Measurements from ENCODE around the gene RNASE9. TPM values are rescaled to one million over a fixed set of nuclear protein-coding genes. Genes with fewer than 3 reads are reported as not detected.
A peak's percentile ranks its signal among the peaks of the same experiment; 100 is the strongest.
"Not testable (repeated sequence)": the region's sequence is repeated elsewhere in the genome, so short reads cannot be mapped to it uniquely, and the experiment has no call there.

RNASE9 gene
- total RNA-seq (2014; rRNA removed; shearing (Covaris generic)), result not detected in 2 replicates

DNA sequence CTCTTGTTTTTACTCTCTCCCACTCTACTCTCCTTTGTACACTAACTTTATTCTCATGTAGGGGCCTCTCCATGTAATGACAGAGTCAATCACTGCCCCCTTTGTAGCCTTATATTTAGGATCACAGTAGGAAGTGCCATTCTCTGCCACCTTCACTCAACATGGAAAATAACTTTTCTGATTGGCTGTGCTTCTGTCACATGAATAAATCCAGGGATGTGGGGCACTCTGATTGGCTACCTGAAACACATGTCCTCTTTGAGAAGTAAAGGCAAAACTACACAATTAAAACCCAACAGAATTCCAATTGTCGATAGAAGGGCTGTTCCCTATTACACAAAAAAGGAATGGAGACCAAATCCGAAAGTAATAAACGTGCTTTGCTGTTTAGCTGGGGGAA is at the start of gene RNASE9:
RNASE9 (minus strand) TSS at position 87 of the 400 bp plus-strand sequence.
- DNase-seq (ENCODE audit: low read depth), result no peak

- peak; percentile 83 for DNase-seq (ENCODE audit: low read depth)
Measured at GRCh38 chr14:20610002-20610765, 49.3 kb upstream of the RNASE9 start.

DNA sequence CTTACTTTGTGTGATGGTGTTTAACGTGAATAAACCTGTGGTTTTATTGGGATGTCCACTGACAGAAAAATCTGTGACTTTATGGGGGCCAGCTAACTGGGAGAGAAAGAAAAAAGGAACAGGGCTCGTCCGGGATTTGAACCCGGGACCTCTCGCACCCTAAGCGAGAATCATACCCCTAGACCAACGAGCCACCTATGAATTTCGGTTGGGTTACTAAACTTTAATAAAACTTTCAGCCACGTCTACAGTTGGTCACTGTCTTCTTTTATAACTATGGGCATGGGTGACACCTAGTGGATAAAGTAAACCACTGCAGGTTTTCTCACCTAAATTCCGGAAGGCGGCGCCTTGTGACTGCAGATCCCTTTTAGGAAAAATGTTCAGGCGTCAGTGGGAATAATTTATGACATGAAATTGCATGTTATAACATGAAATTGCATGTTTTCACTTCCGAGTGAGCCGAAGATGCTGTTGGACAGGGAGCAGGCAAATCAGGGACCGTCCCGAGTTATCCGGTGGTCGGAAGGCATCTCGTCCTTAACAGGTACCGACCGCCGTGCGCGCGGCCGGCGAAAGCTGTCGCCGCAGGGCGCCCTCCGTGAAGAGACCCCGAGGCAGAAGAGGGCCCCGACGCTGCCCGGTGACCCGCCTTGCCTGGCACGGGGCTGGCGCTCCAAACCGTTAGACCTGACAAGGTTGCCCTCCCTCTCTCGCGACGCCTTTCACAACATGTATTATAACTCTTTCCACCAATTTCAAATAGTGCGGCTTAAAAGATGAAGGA is 48.6 kb upstream of the RNASE9 start:
- DNase-seq (ENCODE audit: low read depth), result peak; percentile 89

- peak; percentile 36 for DNase-seq (ENCODE audit: low read depth)
Measured at GRCh38 chr14:20608383-20609110, 47.7 kb upstream of the RNASE9 start.

- DNase-seq (ENCODE audit: low read depth), result no peak
Measured at GRCh38 chr14:20607617-20608016, 46.8 kb upstream of the RNASE9 start.

DNA sequence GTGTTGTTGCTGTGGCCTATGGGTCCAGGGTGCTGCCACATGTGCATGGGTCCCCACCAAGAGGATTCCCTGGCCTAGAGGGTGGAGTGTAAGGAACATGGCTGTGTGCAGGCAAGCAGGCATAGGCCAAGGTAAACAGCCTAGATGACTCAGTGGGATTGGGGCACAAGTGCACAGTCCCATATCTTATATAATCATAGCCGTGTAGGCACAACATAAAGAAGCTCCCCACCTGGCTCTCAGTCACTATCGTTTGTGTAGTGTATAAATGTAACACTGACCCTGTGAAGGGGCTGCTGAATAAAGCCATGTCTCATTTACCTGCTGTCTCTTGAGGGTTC is 46.0 kb upstream of the RNASE9 start:
- no peak for DNase-seq (ENCODE audit: low read depth)

- peak; percentile 47 for DNase-seq (ENCODE audit: low read depth)
Measured at GRCh38 chr14:20606190-20606901, 45.5 kb upstream of the RNASE9 start.

GRCh38 chr14:20603813-20604690 is 43.2 kb upstream of the RNASE9 start:
- no peak for DNase-seq (ENCODE audit: low read depth)

- DNase-seq (ENCODE audit: low read depth), result no peak
Measured at GRCh38 chr14:20602583-20602982, 41.7 kb upstream of the RNASE9 start.

DNA sequence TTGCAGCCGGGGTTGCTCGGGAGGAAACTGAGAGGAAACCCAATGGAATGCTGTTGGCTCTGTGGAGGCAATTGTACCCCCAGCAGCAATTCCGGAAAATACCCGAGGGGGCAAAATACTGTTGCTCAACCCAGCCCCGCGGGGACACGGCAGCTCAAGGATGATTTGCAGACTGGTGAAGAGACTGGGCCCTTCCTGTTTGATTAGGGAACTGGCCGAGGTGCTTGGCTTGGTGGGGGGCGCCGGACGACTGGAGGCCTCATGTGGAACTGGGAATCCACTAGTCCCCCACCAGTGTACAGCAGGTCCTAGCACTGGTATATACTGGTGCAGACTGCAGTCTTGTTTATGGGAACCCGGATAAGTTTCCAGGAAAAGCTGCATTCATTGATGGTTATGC is 40.7 kb upstream of the RNASE9 start:
- DNase-seq (ENCODE audit: low read depth), result no peak

GRCh38 chr14:20597108-20597507 is 36.3 kb upstream of the RNASE9 start:
- DNase-seq (ENCODE audit: low read depth), result no peak

DNA sequence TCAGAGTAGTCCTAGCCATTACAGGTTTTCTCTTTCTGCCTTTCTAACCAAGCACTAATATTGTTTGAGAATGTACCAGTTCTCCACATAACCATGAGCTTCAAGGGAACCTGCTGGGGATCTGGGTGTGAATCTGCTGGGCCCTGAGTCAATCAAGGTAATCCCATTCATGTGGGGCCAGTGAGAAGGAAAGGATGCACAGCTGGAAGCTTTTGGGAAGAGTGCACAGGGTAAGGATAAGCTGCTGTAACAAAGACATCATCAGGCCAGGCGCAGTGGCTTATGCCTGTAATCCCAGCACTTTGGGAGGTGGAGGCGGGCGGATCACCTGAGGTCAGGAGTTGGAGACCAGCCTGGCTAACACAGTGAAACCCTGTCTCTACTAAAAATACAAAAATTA is 34.9 kb upstream of the RNASE9 start:
- not testable (repeated sequence) for DNase-seq (ENCODE audit: low read depth)

DNA sequence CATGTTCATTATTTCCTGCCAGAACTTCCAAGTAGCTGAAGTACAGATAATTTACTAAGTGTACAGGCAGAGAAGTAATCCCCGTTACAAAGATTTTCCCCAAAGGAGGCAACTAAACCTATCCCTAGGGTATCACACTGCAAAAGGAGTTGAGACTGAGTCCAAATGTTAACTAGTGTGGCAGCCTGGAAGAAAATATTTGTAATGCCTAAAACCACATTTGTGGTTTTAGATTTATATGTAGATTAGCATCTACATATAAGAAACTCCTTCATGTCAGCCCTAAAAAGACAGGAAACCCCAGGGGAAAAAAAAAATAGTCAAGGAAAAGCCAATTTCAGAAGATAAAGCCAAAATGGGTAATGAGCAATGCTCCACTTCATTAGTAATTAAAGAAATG is 31.7 kb upstream of the RNASE9 start:
- no peak for DNase-seq (ENCODE audit: low read depth)

DNA sequence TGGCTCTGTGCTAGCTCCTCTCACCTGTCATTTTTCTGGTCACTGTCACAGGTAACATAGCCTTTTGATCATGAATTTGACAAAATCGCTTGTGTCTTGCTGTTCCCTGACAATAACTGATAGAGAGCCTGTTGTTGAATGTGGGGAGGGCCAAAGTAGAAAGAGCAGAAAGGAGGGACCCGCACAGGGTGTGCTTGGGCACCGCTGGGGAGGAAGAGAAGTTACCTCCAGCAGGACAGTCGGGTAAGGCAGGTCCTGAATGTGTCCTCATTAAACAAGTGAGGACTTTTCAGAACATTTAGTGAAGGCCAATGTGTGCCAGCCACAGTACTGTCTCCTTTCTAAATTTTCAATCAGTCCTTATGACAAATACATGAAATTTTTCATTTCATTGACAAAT is 30.4 kb upstream of the RNASE9 start, which contains the start of gene RNASE12:
RNASE12 (minus strand) TSS at position 142 of the 400 bp plus-strand sequence. CDS start 653 bp downstream, outside the sequence.
- DNase-seq (ENCODE audit: low read depth), result no peak

- no peak for DNase-seq (ENCODE audit: low read depth)
Measured at GRCh38 chr14:20587489-20588154, 26.8 kb upstream of the RNASE9 start, which contains the start of gene RNASE11. TSS of gene RNASE11 (minus strand) at chr14:20588001.

DNA sequence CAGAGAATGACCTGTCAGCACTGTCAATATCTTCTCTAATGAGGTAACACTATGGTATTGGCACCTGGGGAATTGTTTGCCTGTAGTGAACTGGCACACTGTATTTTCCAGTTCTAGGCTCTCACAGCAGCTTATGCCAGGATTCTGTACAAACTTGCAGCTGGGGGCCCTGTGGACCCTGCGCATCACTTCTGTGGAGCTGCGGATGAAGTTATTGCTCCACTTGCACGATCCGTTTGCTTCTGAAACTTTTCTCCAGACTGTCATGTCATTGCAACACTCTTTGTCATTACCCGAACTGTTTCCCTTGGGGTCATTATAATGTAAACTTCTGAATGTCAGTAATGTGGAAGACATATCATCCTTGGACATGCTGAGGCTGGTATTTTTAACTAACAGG is 23.1 kb upstream of the RNASE9 start:
- no peak for DNase-seq (ENCODE audit: low read depth)

- DNase-seq (ENCODE audit: low read depth), result no peak
Measured at GRCh38 chr14:20583142-20583541, 22.3 kb upstream of the RNASE9 start.

- no peak for DNase-seq (ENCODE audit: low read depth)
Measured at GRCh38 chr14:20580242-20580641, 19.4 kb upstream of the RNASE9 start.

DNA sequence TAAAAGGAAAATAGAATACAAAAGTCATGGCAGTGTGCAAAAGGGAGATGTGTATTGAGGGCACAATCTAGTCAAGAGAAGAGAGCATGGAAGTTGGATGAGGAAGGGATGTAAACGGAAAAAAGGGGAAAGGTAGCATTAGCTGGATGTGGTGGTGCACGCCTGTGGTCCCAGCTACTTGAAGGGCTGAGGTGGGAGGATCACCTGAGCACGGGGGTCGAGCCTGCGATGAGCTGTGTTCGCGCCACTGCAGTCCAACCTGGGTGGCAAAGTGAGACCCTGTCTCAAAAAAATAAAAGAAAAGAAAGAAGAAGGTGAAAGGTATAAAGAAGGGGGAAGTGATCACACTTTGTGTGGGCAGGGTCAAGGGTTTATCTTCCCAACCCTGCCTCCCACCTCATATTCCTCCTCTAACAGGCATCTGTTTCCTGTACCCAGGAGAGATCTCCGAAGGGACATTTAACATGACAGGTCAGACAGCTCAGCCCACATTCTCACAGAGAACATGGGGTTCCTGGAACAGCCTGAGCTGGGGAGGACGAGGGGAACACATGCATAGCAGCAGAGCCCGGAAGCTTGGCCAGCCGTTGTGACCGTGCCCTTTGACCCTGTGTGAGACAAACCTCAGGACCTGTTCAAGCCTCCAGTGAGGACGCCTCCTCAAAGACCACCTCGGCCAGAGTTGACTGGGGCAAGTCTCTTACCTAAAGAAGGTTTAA is 18.1 kb upstream of the RNASE9 start:
- no peak for DNase-seq (ENCODE audit: low read depth)
